Panc1 (cell line): ENCODE results near the gene GIMAP2. TPM values are rescaled to one million over a fixed set of nuclear protein-coding genes. Genes with fewer than 3 reads are reported as not detected.

ENCODE experiments used
- ATAC-seq: fragments of 200-7000 bp; cut with Tn5 transposase; 2 replicates; pipeline ENCODE4 v1.9.1; 2020; ENCODE audit warnings: mild to moderate bottlenecking, moderate library complexity
- BruUV-seq: library from RNA; stranded (reverse); fragments of 400-500 nt; replicated peaks from 2 replicates; lab custom pipeline; 2021; lab: Mats Ljungman, UMichigan
- CTCF ChIA-PET: fragments of 300-600 bp; sonication (Branson Sonifier 250); formaldehyde crosslinking; loops from one replicate; lab custom pipeline; 2022; ENCODE audit warnings: antibody characterized with exemption; lab: Charles Lee
- POLR2A ChIA-PET: fragments of 300-600 bp; sonication (Branson Sonifier 250); formaldehyde crosslinking; loops from one replicate; lab custom pipeline; 2022; ENCODE audit warnings: antibody characterized with exemption; lab: Charles Lee
- DNase-seq: peaks from one replicate; pipeline ENCODE4 v3.0.0-alpha.2; 2010; ENCODE audit warnings: low read depth, low spot score
- H3K27ac ChIP-seq: 2 replicates; pipeline ENCODE4 v1.5.1; 2011; ENCODE audit warnings: mild to moderate bottlenecking, low read length, inconsistent platforms
- H3K27me3 ChIP-seq: fragments of 200-500 bp; sonication (Bioruptor generic); 2 replicates; pipeline ENCODE4 v1.6.0; 2014; ENCODE audit warnings: low read length, inconsistent platforms; ENCODE audit not compliant: control insufficient read depth, insufficient read depth
- H3K36me3 ChIP-seq: fragments of 200-500 bp; sonication (Bioruptor generic); 2 replicates; pipeline ENCODE4 v1.5.1; 2014; ENCODE audit warnings: inconsistent platforms, mild to moderate bottlenecking, low read length, moderate library complexity; ENCODE audit not compliant: control insufficient read depth, insufficient read depth
- H3K4me1 ChIP-seq: 2 replicates; pipeline ENCODE4 v1.5.1; 2011; ENCODE audit warnings: inconsistent platforms, mild to moderate bottlenecking, low read length, moderate library complexity; ENCODE audit not compliant: control insufficient read depth, insufficient read depth
- H3K4me3 ChIP-seq, 2 experiments: 2 replicates each; pipeline ENCODE4 v1.5.1; 2011 to 2012; ENCODE audit warnings: low read depth in 2 of 2, low read length in 2 of 2, mild to moderate bottlenecking in 2 of 2, inconsistent platforms in 1 of 2, moderate library complexity in 1 of 2
- H3K9me3 ChIP-seq: fragments of 200-500 bp; sonication (Bioruptor generic); 2 replicates; pipeline ENCODE4 v1.5.1; 2014; ENCODE audit warnings: low read depth, mild to moderate bottlenecking, inconsistent platforms, low read length, moderate library complexity; ENCODE audit not compliant: control insufficient read depth, insufficient read depth
- POLR2AphosphoS5 ChIP-seq: IDR thresholded peaks from 2 replicates; pipeline ENCODE4 v1.6.1; 2012; ENCODE audit warnings: mild to moderate bottlenecking, low read depth, low read length, moderate library complexity
- SIN3A ChIP-seq: IDR thresholded peaks from 2 replicates; pipeline ENCODE4 v1.6.1; 2012; ENCODE audit warnings: low read depth, mild to moderate bottlenecking, low read length, moderate library complexity, borderline replicate concordance; ENCODE audit not compliant: insufficient read depth
- TCF7L2 ChIP-seq: IDR thresholded peaks from 2 replicates; pipeline ENCODE4 v1.6.1; 2011; ENCODE audit warnings: mild to moderate bottlenecking, low read depth, low read length, inconsistent platforms
- in situ Hi-C: cut with HindIII; loops from 2 replicates; pipeline ENCODE4 v1.10.0; 2016; ENCODE audit warnings: low sequenced_read_pairs, low pct_unique_long_range_greater_than_20kb
- intact Hi-C: fragments of 100-400 bp; cut with micrococcal nuclease; formaldehyde crosslinking; loops from one replicate; pipeline ENCODE4 v1.10.0; 2022; ENCODE audit not compliant: unreplicated experiment
- total RNA-seq: library from RNA; stranded (reverse); gene quantifications from one replicate; pipeline ENCODE4 v1.2.1, GENCODE V29; 2021; ENCODE audit not compliant: unreplicated experiment
- TF ChIP-seq, protein P1 (sequence below): fragments of 450-650 bp; IDR thresholded peaks from 2 replicates; pipeline ENCODE4 v1.5.1; 2017; ENCODE audit warnings: mild to moderate bottlenecking
- TF ChIP-seq, protein P2 (sequence below), 2 experiments: IDR thresholded peaks; 2 replicates each; pipeline ENCODE4 v1.6.1; 2011 to 2012; ENCODE audit warnings: low read depth in 2 of 2, control low read depth in 1 of 2, low read length in 1 of 2, mild to moderate bottlenecking in 1 of 2, moderate library complexity in 1 of 2; ENCODE audit not compliant: insufficient read depth in 1 of 2

The GIMAP2 gene
- total RNA-seq, 1 experiment from 2014 or later: 1.5 TPM

DNA sequence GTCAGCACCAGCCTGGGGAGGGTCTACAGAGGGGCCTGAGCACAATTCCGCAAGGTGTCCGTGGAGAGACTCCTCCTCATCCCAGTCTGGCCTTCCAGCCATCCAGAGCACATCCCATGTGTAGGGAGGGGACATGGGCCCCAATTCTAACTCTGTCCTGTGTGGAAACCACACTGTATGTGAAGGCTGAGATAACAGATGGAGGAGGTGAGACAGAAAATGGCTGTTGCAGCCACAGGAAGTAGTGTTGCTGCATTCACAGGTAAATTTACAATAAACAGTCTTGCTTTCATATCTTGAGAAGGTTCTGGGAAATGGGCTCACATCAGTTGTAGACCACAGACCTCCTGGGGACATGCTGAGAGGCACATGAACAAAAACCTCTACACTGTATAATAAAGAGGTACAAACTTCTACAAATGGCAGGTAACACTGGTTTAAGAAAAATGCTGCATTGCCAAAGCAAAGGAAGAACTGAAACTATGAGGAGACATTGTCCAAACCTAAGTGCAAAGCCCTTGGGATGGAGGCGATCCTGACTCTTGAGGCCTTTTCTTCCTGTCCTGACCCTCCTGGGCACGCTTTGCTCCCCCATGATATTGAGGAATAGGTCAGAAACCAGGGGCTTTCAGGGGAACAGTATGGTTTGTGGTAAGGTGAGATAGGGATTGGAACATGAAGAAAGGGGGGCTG lies 21.6 kb upstream of the GIMAP2 start:
- no peaks in the 10 kb centered on the region for H3K36me3 ChIP-seq
- H3K4me3 ChIP-seq: no peak overlapping the region
- H3K27ac ChIP-seq: no peak overlapping the region
- intact Hi-C loops: no loop called here
- ChIA-PET CTCF (no interaction called here), POLR2A (no interaction called here)
- H3K9me3 ChIP-seq: no peaks in the 10 kb centered on the region
- no peak for DNase-seq
- no peak for ATAC-seq
- H3K27me3 ChIP-seq: no peaks in the 10 kb centered on the region; the same call in 1 of the 2 replicates
- no peak for TF ChIP-seq TCF7L2
- TF ChIP-seq POLR2AphosphoS5: no peak
- TF ChIP-seq, protein P1, sequence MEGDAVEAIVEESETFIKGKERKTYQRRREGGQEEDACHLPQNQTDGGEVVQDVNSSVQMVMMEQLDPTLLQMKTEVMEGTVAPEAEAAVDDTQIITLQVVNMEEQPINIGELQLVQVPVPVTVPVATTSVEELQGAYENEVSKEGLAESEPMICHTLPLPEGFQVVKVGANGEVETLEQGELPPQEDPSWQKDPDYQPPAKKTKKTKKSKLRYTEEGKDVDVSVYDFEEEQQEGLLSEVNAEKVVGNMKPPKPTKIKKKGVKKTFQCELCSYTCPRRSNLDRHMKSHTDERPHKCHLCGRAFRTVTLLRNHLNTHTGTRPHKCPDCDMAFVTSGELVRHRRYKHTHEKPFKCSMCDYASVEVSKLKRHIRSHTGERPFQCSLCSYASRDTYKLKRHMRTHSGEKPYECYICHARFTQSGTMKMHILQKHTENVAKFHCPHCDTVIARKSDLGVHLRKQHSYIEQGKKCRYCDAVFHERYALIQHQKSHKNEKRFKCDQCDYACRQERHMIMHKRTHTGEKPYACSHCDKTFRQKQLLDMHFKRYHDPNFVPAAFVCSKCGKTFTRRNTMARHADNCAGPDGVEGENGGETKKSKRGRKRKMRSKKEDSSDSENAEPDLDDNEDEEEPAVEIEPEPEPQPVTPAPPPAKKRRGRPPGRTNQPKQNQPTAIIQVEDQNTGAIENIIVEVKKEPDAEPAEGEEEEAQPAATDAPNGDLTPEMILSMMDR: no peak
- TF ChIP-seq SIN3A: no peak
- TF ChIP-seq, protein P2, sequence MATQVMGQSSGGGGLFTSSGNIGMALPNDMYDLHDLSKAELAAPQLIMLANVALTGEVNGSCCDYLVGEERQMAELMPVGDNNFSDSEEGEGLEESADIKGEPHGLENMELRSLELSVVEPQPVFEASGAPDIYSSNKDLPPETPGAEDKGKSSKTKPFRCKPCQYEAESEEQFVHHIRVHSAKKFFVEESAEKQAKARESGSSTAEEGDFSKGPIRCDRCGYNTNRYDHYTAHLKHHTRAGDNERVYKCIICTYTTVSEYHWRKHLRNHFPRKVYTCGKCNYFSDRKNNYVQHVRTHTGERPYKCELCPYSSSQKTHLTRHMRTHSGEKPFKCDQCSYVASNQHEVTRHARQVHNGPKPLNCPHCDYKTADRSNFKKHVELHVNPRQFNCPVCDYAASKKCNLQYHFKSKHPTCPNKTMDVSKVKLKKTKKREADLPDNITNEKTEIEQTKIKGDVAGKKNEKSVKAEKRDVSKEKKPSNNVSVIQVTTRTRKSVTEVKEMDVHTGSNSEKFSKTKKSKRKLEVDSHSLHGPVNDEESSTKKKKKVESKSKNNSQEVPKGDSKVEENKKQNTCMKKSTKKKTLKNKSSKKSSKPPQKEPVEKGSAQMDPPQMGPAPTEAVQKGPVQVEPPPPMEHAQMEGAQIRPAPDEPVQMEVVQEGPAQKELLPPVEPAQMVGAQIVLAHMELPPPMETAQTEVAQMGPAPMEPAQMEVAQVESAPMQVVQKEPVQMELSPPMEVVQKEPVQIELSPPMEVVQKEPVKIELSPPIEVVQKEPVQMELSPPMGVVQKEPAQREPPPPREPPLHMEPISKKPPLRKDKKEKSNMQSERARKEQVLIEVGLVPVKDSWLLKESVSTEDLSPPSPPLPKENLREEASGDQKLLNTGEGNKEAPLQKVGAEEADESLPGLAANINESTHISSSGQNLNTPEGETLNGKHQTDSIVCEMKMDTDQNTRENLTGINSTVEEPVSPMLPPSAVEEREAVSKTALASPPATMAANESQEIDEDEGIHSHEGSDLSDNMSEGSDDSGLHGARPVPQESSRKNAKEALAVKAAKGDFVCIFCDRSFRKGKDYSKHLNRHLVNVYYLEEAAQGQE (IDR thresholded peaks at IDR 0.05; ENCODE audit: insufficient read depth in 1 of 2, low read depth in 2 of 2, low read length in 1 of 2): no peak
- BruUV-seq: no TSS peak
- H3K4me1 ChIP-seq: no peaks in the 10 kb centered on the region
- in situ Hi-C loops: no loop called here

DNA sequence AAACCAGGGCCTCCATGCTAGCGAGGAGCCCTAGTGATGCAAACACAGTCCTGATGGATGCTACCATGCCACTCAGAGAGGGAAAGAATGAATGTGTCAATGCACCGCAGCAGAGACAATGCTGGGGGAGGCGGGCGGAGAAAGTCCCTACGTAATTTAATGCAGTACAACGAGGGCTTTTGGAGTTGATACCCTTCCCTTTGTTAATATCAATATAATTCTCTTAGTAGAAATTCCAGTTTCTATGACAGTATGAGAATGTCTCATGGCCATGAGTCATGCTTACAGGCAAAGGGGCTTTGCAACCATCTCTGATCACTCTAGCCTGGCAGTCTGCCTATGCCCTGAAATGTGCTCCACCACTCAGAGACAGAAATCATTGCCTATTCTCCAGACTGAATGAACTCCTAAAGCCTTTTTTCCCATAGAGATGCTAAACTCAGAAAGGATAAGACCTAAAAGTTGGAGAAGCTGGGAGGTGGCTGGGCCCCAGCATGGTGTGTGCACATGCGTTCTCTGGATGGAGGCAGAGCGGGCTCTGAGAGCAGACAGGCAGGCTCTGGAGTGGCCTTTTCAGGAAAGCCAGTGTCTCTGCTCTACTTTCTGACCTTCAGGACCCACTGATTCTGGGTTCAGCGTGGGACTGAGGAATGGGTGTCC lies 20.3 kb upstream of the GIMAP2 start:
- Histone ChIP-seq H3K27ac (no peak overlapping the region), H3K27me3 (no peaks in the 10 kb centered on the region; the same call in 1 of the 2 replicates), H3K4me3 (no peak overlapping the region), H3K4me1 (no peaks in the 10 kb centered on the region), H3K36me3 (no peaks in the 10 kb centered on the region), H3K9me3 (no peaks in the 10 kb centered on the region)
- BruUV-seq: no TSS peak
- ChIA-PET POLR2A (no interaction called here), CTCF (no interaction called here)
- in situ Hi-C loops (no loop called here), intact Hi-C loops (no loop called here)
- TF ChIP-seq, protein P2 (IDR thresholded peaks at IDR 0.05; ENCODE audit: insufficient read depth in 1 of 2, low read depth in 2 of 2, low read length in 1 of 2): no peak
- TF ChIP-seq, protein P1: no peak
- ATAC-seq (no peak), DNase-seq (no peak)
